Neural progenitor cell (in vitro differentiated cells): ENCODE data around the gene PNPLA5. TPM values are rescaled to one million over a fixed set of nuclear protein-coding genes. Genes with fewer than 3 reads are reported as not detected.

Source experiments
- DNase-seq: peaks from one replicate; pipeline ENCODE4 v3.0.0-alpha.2; 2016; ENCODE audit warnings: low spot score
- H2AFZ ChIP-seq: fragments of 200-600 bp; sonication (generic); replicated peaks from 2 replicates; pipeline ENCODE4 v1.6.1; 2016; ENCODE audit warnings: antibody characterized with exemption
- H3F3A ChIP-seq: fragments of 200-600 bp; sonication (generic); 2 replicates; pipeline ENCODE4 v1.6.1; 2016; ENCODE audit warnings: antibody characterized with exemption, low read depth
- H3K27ac ChIP-seq: fragments of 200-600 bp; sonication (generic); 2 replicates; pipeline ENCODE4 v1.5.1; 2016; ENCODE audit warnings: mild to moderate bottlenecking
- H3K27me3 ChIP-seq: fragments of 200-600 bp; sonication (generic); 2 replicates; pipeline ENCODE4 v1.6.1; 2016; ENCODE audit warnings: mild to moderate bottlenecking, moderate library complexity
- H3K36me3 ChIP-seq: fragments of 200-600 bp; sonication (generic); 2 replicates; pipeline ENCODE4 v1.5.1; 2016
- H3K4me1 ChIP-seq: fragments of 200-600 bp; sonication (generic); 2 replicates; pipeline ENCODE4 v1.6.1; 2016; ENCODE audit warnings: mixed run types
- H3K4me2 ChIP-seq: fragments of 200-600 bp; sonication (generic); 2 replicates; pipeline ENCODE4 v1.6.1; 2016
- H3K4me3 ChIP-seq: fragments of 200-600 bp; sonication (generic); 2 replicates; pipeline ENCODE4 v1.5.1; 2016
- H3K79me2 ChIP-seq: fragments of 200-600 bp; sonication (generic); 2 replicates; pipeline ENCODE4 v1.6.1; 2016; ENCODE audit warnings: low read depth
- H3K9ac ChIP-seq: fragments of 200-600 bp; sonication (generic); 2 replicates; pipeline ENCODE4 v1.6.1; 2016
- H3K9me3 ChIP-seq: fragments of 200-600 bp; sonication (generic); 2 replicates; pipeline ENCODE4 v1.5.1; 2016; ENCODE audit warnings: low read depth
- H4K20me1 ChIP-seq: fragments of 200-600 bp; sonication (generic); 2 replicates; pipeline ENCODE4 v1.6.1; 2016; ENCODE audit warnings: low read depth
- H3K27ac Mint-ChIP-seq: 3 replicates; pipeline ENCODE4 v1.8.0; 2021; ENCODE audit warnings: mixed read lengths
- H3K27me3 Mint-ChIP-seq: 2 replicates; pipeline ENCODE4 v1.8.0; 2022; ENCODE audit warnings: low read depth, mild to moderate bottlenecking, inconsistent platforms, moderate library complexity, mixed read lengths; ENCODE audit not compliant: insufficient read depth
- H3K36me3 Mint-ChIP-seq: 3 replicates; pipeline ENCODE4 v1.8.0; 2021; ENCODE audit warnings: mixed read lengths
- H3K4me1 Mint-ChIP-seq: 3 replicates; pipeline ENCODE4 v1.8.0; 2021; ENCODE audit warnings: mixed read lengths
- H3K4me3 Mint-ChIP-seq: 3 replicates; pipeline ENCODE4 v1.8.0; 2021; ENCODE audit warnings: mild to moderate bottlenecking, moderate library complexity, mixed read lengths
- H3K9me3 Mint-ChIP-seq: 3 replicates; pipeline ENCODE4 v1.8.0; 2020; ENCODE audit warnings: mixed read lengths
- CTCF ChIP-seq: fragments of 200-600 bp; sonication (generic); IDR thresholded peaks from 2 replicates; pipeline ENCODE4 v1.5.1; 2017; ENCODE audit warnings: antibody characterized with exemption, mild to moderate bottlenecking
- EZH2 ChIP-seq: fragments of 200-600 bp; sonication (generic); IDR thresholded peaks from 2 replicates; pipeline ENCODE4 v1.6.1; 2017; ENCODE audit warnings: antibody characterized with exemption, mild to moderate bottlenecking, moderate library complexity
- EZH2phosphoT487 ChIP-seq: fragments of 200-600 bp; sonication (generic); IDR thresholded peaks from 2 replicates; pipeline ENCODE4 v1.6.1; 2017; ENCODE audit warnings: antibody characterized with exemption
- total RNA-seq: library from RNA; depleted of rRNA; stranded (reverse); fragments of >200 nt; gene quantifications from 2 replicates; pipeline ENCODE4 v1.2.3, GENCODE V29; 2015; ENCODE audit warnings: low replicate concordance

PNPLA5 gene
- total RNA-seq, 1 donor from 2014 or later = 0.11 TPM

GRCh38 chr22:43843783-43844530 lies 47.9 kb downstream of the PNPLA5 start:
- TF ChIP-seq EZH2phosphoT487 (no peak), CTCF (no peak), EZH2 (no peak)
- no peaks in the 10 kb centered on the region for H3K9me3 Mint-ChIP-seq
- H3K4me2 ChIP-seq = no peak overlapping the region
- no peaks in the 10 kb centered on the region for H3K9me3 ChIP-seq
- H3K36me3 ChIP-seq = no peaks in the 10 kb centered on the region
- peaks cover 3% of the 10 kb centered on the region for H3K4me1 Mint-ChIP-seq
- H3K27me3 Mint-ChIP-seq = peaks cover 3% of the 10 kb centered on the region
- H3K36me3 Mint-ChIP-seq = no peaks in the 10 kb centered on the region
- peaks cover 38% of the 10 kb centered on the region for H3K79me2 ChIP-seq
- no peak overlapping the region for H3K27ac Mint-ChIP-seq
- no peaks in the 10 kb centered on the region for H3F3A ChIP-seq
- no peak overlapping the region for H3K4me3 Mint-ChIP-seq
- H4K20me1 ChIP-seq = peaks cover 75% of the 10 kb centered on the region
- no peak overlapping the region for H2AFZ ChIP-seq
- H3K4me3 ChIP-seq = no peak overlapping the region
- H3K9ac ChIP-seq = no peak overlapping the region
- no peak overlapping the region for H3K27ac ChIP-seq
- DNase-seq = no peak
- peaks cover 6% of the 10 kb centered on the region for H3K4me1 ChIP-seq
- no peaks in the 10 kb centered on the region for H3K27me3 ChIP-seq

GRCh38 chr22:43841742-43842141 lies 50.1 kb downstream of the PNPLA5 start:
- H2AFZ ChIP-seq = no peak overlapping the region
- no peak overlapping the region for H3K9ac ChIP-seq
- Mint-ChIP-seq H3K4me3 (no peak overlapping the region), H3K36me3 (no peaks in the 10 kb centered on the region), H3K27me3 (no peaks in the 10 kb centered on the region), H3K9me3 (no peaks in the 10 kb centered on the region), H3K27ac (no peak overlapping the region), H3K4me1 (peaks cover 3% of the 10 kb centered on the region)
- TF ChIP-seq CTCF (no peak), EZH2 (no peak), EZH2phosphoT487 (no peak)
- no peaks in the 10 kb centered on the region for H3K27me3 ChIP-seq
- no peaks in the 10 kb centered on the region for H3K4me1 ChIP-seq
- no peaks in the 10 kb centered on the region for H3F3A ChIP-seq
- no peak overlapping the region for H3K27ac ChIP-seq
- peaks cover 56% of the 10 kb centered on the region for H4K20me1 ChIP-seq
- no peaks in the 10 kb centered on the region for H3K9me3 ChIP-seq
- H3K4me2 ChIP-seq = no peak overlapping the region
- peaks cover 26% of the 10 kb centered on the region for H3K79me2 ChIP-seq
- no peaks in the 10 kb centered on the region for H3K36me3 ChIP-seq
- DNase-seq = no peak
- no peak overlapping the region for H3K4me3 ChIP-seq

- Histone ChIP-seq H4K20me1 (peaks cover 47% of the 10 kb centered on the region), H3K79me2 (peaks cover 24% of the 10 kb centered on the region), H3K4me1 (no peaks in the 10 kb centered on the region), H3F3A (no peaks in the 10 kb centered on the region), H3K36me3 (no peaks in the 10 kb centered on the region), H3K4me3 (no peak overlapping the region), H3K27me3 (no peaks in the 10 kb centered on the region), H3K9ac (no peak overlapping the region), H3K4me2 (no peak overlapping the region), H2AFZ (no peak overlapping the region), H3K27ac (no peak overlapping the region), H3K9me3 (no peaks in the 10 kb centered on the region)
- no peaks in the 10 kb centered on the region for H3K36me3 Mint-ChIP-seq
- no peaks in the 10 kb centered on the region for H3K9me3 Mint-ChIP-seq
- H3K27ac Mint-ChIP-seq = no peak overlapping the region
- no peaks in the 10 kb centered on the region for H3K27me3 Mint-ChIP-seq
- no peak overlapping the region for H3K4me3 Mint-ChIP-seq
- no peak for DNase-seq
- TF ChIP-seq CTCF (no peak), EZH2 (no peak), EZH2phosphoT487 (no peak)
- no peaks in the 10 kb centered on the region for H3K4me1 Mint-ChIP-seq
Measured at GRCh38 chr22:43840851-43841250, 51.0 kb downstream of the PNPLA5 start.
